SK-N-SH (cell line): Measurements from ENCODE around the gene LDLRAP1. TPM values are rescaled to one million over a fixed set of nuclear protein-coding genes. Genes with fewer than 3 reads are reported as not detected.

Experiments used
- CTCF ChIA-PET: fragments of 300-600, 350-600 bp; formaldehyde crosslinking; extraction: SDS; loops from one replicate; lab custom pipeline; 2021; lab: Yijun Ruan, JAX
- POLR2A ChIA-PET: fragments of 350-600 bp; sonication (Branson Sonifier 250); formaldehyde crosslinking; extraction: SDS; loops from one replicate; lab custom pipeline; 2020; ENCODE audit warnings: antibody characterized with exemption, inconsistent platforms; lab: Yijun Ruan, JAX
- DNase-seq: peaks from one replicate; pipeline ENCODE4 v3.0.0; 2012
- H2AFZ ChIP-seq: fragments of 200-600 bp; sonication (generic); 2 replicates; pipeline ENCODE4 v1.8.1; 2016; ENCODE audit warnings: antibody characterized with exemption, mild to moderate bottlenecking, low read depth
- H3F3A ChIP-seq: fragments of 200-600 bp; sonication (generic); replicated peaks from 2 replicates; pipeline ENCODE3; 2016; ENCODE audit warnings: antibody characterized with exemption, mild to moderate bottlenecking; ENCODE audit not compliant: insufficient read depth
- H3K27ac ChIP-seq, 2 experiments: fragments of 200-500 bp in 1 of 2; fragments of 200-600 bp in 1 of 2; sonication (Bioruptor generic) in 1 of 2; sonication (generic), shearing (Covaris generic) in 1 of 2; 2 replicates each; pipeline versions ENCODE4 v1.5.1 to v1.6.1; 2014 to 2016; ENCODE audit warnings: low read depth in 2 of 2, inconsistent platforms in 1 of 2, low read length in 1 of 2, mild to moderate bottlenecking in 1 of 2, mixed read lengths in 1 of 2
- H3K27me3 ChIP-seq: fragments of 200-600 bp; sonication (generic), shearing (Covaris generic); 2 replicates; pipeline ENCODE4 v1.6.1; 2016; ENCODE audit warnings: mixed run types; ENCODE audit not compliant: insufficient read depth
- H3K36me3 ChIP-seq, 2 experiments: fragments of 200-500 bp in 1 of 2; fragments of 200-600 bp in 1 of 2; sonication (Bioruptor generic) in 1 of 2; sonication (generic) in 1 of 2; replicated peaks in 1 of 2; 2 replicates each; pipeline versions ENCODE3 to v1.5.1; 2014 to 2016; ENCODE audit warnings: low read length in 1 of 2, mild to moderate bottlenecking in 1 of 2; ENCODE audit not compliant: insufficient read depth in 2 of 2, control insufficient read depth in 1 of 2
- H3K4me1 ChIP-seq, 2 experiments: fragments of 200-500 bp in 1 of 2; fragments of 200-600 bp in 1 of 2; sonication (Bioruptor generic) in 1 of 2; sonication (generic), shearing (Covaris generic) in 1 of 2; 2 replicates each; pipeline versions ENCODE4 v1.5.1 to v1.6.1; 2014 to 2016; ENCODE audit warnings: low read depth in 1 of 2, low read length in 1 of 2, mixed run types in 1 of 2; ENCODE audit not compliant: insufficient read depth in 2 of 2, control insufficient read depth in 1 of 2
- H3K4me2 ChIP-seq: fragments of 200-600 bp; sonication (generic), shearing (Covaris generic); 2 replicates; pipeline ENCODE4 v1.6.1; 2017; ENCODE audit warnings: mixed run types
- H3K4me3 ChIP-seq, 2 experiments: fragments of 200-500 bp in 1 of 2; fragments of 200-600 bp in 1 of 2; sonication (Bioruptor generic) in 1 of 2; sonication (generic), shearing (Covaris generic) in 1 of 2; 2 replicates each; pipeline versions ENCODE4 v1.5.1 to v1.8.1; 2014 to 2016; ENCODE audit warnings: low read depth in 2 of 2, inconsistent platforms in 1 of 2, low read length in 1 of 2, mild to moderate bottlenecking in 1 of 2, mixed read lengths in 1 of 2, moderate library complexity in 1 of 2
- H3K79me2 ChIP-seq: fragments of 200-600 bp; sonication (generic); 2 replicates; pipeline ENCODE4 v1.8.1; 2017; ENCODE audit warnings: mild to moderate bottlenecking; ENCODE audit not compliant: insufficient read depth
- H3K9ac ChIP-seq: fragments of 200-600 bp; sonication (generic); 2 replicates; pipeline ENCODE4 v1.6.1; 2017; ENCODE audit warnings: mixed run types
- H3K9me2 ChIP-seq: fragments of 200-600 bp; sonication (generic); 2 replicates; pipeline ENCODE4 v1.6.1; 2017; ENCODE audit warnings: mixed run types
- H3K9me3 ChIP-seq: fragments of 200-600 bp; sonication (generic); 2 replicates; pipeline ENCODE4 v1.6.1; 2017; ENCODE audit warnings: mixed run types, mild to moderate bottlenecking, moderate library complexity
- H4K20me1 ChIP-seq: fragments of 200-600 bp; sonication (generic); 2 replicates; pipeline ENCODE4 v1.6.1; 2017; ENCODE audit warnings: mild to moderate bottlenecking, mixed run types; ENCODE audit not compliant: insufficient read depth
- CHD2 ChIP-seq: fragments of 150-350 bp; IDR thresholded peaks from 2 replicates; pipeline ENCODE4 v1.6.1; 2018; ENCODE audit warnings: low read length; ENCODE audit not compliant: partially characterized antibody
- ELF1 ChIP-seq: IDR thresholded peaks from 2 replicates; pipeline ENCODE4 v1.4.0; 2012
- EP300 ChIP-seq, 2 experiments: IDR thresholded peaks; 2 replicates each; pipeline versions ENCODE4 v1.4.0 to v1.6.1; 2012; ENCODE audit warnings: borderline replicate concordance in 1 of 2, low read depth in 1 of 2, low read length in 1 of 2
- MEF2A ChIP-seq: IDR thresholded peaks from 2 replicates; pipeline ENCODE4 v1.4.0; 2012; ENCODE audit warnings: low read depth, borderline replicate concordance
- NFIC ChIP-seq: IDR thresholded peaks from 2 replicates; pipeline ENCODE4 v1.4.0; 2012; ENCODE audit warnings: borderline replicate concordance
- WGBS: methylation state at CpG from one replicate; pipeline ENCODE4 v1.1.6; 2017; ENCODE audit warnings: low lambda C conversion rate; 5-methylcytosine and 5-hydroxymethylcytosine counted together
- polyA plus RNA-seq, 3 experiments: library from polyadenylated mRNA; depleted of rRNA; stranded (reverse); fragments of >200 nt; gene quantifications; 2 replicates each; pipeline ENCODE4 v1.2.3, GENCODE V29; 2012
- TF ChIP-seq, protein P1 (sequence below): IDR thresholded peaks from 2 replicates; pipeline ENCODE4 v1.4.0; 2012; ENCODE audit warnings: low read depth, borderline replicate concordance
- TF ChIP-seq, protein P2 (sequence below): IDR thresholded peaks from 2 replicates; pipeline ENCODE4 v1.4.0; 2012; ENCODE audit warnings: low read depth

LDLRAP1 gene
- polyA plus RNA-seq, 1 of the 3 experiments (the other 2 are of a cell fraction), result 19.1 TPM

DNA sequence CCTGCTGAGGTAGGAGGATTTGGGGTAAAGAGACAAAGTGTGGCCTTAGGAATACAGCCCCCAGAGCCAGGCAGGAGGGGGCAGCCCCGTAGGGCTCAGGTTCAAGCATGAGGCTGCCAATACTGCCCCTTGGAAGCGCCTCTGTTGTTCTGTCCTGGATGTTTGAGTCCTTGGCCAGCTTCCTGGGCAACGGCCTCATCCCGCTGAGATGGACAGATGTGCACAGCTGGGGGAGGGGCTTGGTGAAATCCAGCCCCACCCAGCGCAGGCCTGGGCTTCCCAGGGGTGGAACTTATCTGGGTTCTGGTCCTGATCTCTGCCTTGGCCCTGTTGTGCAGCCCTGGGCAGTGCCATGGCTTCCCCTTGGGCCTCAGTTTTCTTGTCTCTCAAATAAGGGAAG, 38.4 kb downstream of the LDLRAP1 start:
- no CpG with 5 or more reads among the region's 5 CpGs for WGBS
- POLR2A ChIA-PET, result interaction anchor here (0.6 kb wide), 1 partner anchor 26 kb away, joined by 3 read pairs; no protein-coding TSS in a partner anchor
- no peak for DNase-seq
- no peak overlapping the region for H3K4me3 ChIP-seq
- no peak overlapping the region for H2AFZ ChIP-seq
- peaks cover 0 to 19% of the 10 kb centered on the region in 2 experiments; a peak in 1 of 4 replicates for H3K4me1 ChIP-seq
- H3K9me2 ChIP-seq, result no peaks in the 10 kb centered on the region
- TF ChIP-seq CHD2 (no peak), ELF1 (no peak), EP300 (IDR thresholded peaks at IDR 0.05; ENCODE audit: borderline replicate concordance in 1 of 2, low read depth in 1 of 2, low read length in 1 of 2) (no peak), MEF2A (no peak)
- TF ChIP-seq, protein P1, sequence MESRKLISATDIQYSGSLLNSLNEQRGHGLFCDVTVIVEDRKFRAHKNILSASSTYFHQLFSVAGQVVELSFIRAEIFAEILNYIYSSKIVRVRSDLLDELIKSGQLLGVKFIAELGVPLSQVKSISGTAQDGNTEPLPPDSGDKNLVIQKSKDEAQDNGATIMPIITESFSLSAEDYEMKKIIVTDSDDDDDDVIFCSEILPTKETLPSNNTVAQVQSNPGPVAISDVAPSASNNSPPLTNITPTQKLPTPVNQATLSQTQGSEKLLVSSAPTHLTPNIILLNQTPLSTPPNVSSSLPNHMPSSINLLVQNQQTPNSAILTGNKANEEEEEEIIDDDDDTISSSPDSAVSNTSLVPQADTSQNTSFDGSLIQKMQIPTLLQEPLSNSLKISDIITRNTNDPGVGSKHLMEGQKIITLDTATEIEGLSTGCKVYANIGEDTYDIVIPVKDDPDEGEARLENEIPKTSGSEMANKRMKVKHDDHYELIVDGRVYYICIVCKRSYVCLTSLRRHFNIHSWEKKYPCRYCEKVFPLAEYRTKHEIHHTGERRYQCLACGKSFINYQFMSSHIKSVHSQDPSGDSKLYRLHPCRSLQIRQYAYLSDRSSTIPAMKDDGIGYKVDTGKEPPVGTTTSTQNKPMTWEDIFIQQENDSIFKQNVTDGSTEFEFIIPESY, result no peak
- TF ChIP-seq, all 33 proteins: peak for 0
- CTCF ChIA-PET, result interaction anchor here (0.8 to 2.0 kb wide), 3 partner anchors 10 to 17 kb away, joined by 3 to 14 read pairs (median 5); no protein-coding TSS in a partner anchor
- Histone ChIP-seq H3K4me2 (no peak overlapping the region), H3K79me2 (no peaks in the 10 kb centered on the region), H4K20me1 (no peaks in the 10 kb centered on the region), H3K9ac (no peak overlapping the region), H3K36me3 (no peaks in the 10 kb centered on the region), H3K27ac (no peak overlapping the region), H3F3A (no peaks in the 10 kb centered on the region), H3K9me3 (no peaks in the 10 kb centered on the region), H3K27me3 (no peaks in the 10 kb centered on the region)

DNA sequence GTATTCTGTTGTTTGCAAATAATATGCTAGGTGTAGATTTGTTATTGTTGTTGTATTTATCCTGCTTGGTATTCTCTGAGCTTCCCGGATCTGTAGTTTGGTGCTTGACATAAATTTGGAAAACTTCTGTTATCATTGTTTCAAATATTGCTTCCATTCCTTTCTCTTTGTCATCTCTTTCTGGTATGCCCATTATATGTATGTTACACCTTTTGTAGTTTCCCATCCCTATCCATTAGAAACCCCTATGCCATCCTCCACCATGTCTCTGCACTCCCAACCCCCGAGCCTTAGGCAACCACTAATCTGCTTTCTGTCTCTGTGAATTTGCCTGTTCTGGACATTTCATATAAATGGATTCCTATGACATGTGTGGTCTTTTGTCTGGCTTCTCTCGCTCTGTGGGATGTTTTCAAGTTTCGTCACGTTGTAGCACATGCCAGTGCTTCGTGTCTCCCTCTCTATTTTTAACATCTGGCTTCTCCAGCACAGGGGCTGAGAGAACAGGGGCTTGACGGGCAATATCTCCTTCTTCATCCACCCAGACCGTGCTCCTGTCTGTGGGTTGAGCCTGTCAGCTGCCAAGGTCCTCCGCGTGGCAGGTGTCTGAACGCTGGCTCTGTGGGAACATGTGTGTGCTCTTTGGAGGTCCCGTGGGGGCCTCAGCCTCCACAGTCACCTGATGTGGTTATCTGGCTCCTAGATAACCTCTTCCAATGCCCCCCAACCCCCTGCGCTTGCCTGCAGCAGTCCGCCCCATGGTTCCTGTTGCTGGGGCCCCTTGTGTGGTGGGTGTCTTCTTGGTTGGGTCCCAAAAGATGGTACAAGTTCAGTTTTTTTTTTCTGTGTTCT, 40.3 kb downstream of the LDLRAP1 start:
- Histone ChIP-seq H3K27me3 (no peaks in the 10 kb centered on the region), H3F3A (no peaks in the 10 kb centered on the region), H3K4me2 (no peak overlapping the region), H3K36me3 (no peaks in the 10 kb centered on the region), H3K79me2 (no peaks in the 10 kb centered on the region), H4K20me1 (no peaks in the 10 kb centered on the region), H3K4me3 (no peak overlapping the region), H3K9me2 (no peaks in the 10 kb centered on the region), H3K4me1 (peaks cover 0 to 16% of the 10 kb centered on the region in 2 experiments; a peak in 1 of 4 replicates), H2AFZ (no peak overlapping the region), H3K9me3 (no peaks in the 10 kb centered on the region), H3K9ac (no peak overlapping the region), H3K27ac (no peak overlapping the region)
- POLR2A ChIA-PET, result no interaction called here
- WGBS, result 75% methylated on average over 14 of the region's 14 CpGs
- CTCF ChIA-PET, result interaction anchor here (1.1 kb wide), 1 partner anchor 11 kb away, joined by 3 read pairs; no protein-coding TSS in a partner anchor
- TF ChIP-seq EP300 (IDR thresholded peaks at IDR 0.05; ENCODE audit: borderline replicate concordance in 1 of 2, low read depth in 1 of 2, low read length in 1 of 2) (no peak), NFIC (no peak)
- TF ChIP-seq, protein P2, sequence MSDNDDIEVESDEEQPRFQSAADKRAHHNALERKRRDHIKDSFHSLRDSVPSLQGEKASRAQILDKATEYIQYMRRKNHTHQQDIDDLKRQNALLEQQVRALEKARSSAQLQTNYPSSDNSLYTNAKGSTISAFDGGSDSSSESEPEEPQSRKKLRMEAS, result no peak
- DNase-seq, result no peak
